GM12865 (cell line): ENCODE data around the gene PRR30.

Experiments used
- DNase-seq: peaks from one replicate; pipeline ENCODE4 v3.0.0; 2010; ENCODE audit warnings: low read depth
- H3K4me3 ChIP-seq: 2 replicates; pipeline ENCODE4 v1.5.1; 2011; ENCODE audit warnings: mild to moderate bottlenecking, low read depth, low read length, control low read depth
- CTCF ChIP-seq: IDR thresholded peaks from 2 replicates; pipeline ENCODE4 v1.5.1; 2011; ENCODE audit warnings: low read length, control low read depth, low read depth, inconsistent platforms; ENCODE audit not compliant: insufficient read depth; ENCODE audit errors: missing control alignments

PRR30 gene

GRCh38 chr2:27089111-27089954 lies 49.9 kb downstream of the PRR30 start:
- no peak for TF ChIP-seq CTCF
- no peak overlapping the region for H3K4me3 ChIP-seq
- no peak for DNase-seq

- DNase-seq, result no peak
- H3K4me3 ChIP-seq, result no peak overlapping the region
- no peak for TF ChIP-seq CTCF
These were observed 50.6 kb downstream of the PRR30 start for GRCh38 chr2:27088634-27089033.

- H3K4me3 ChIP-seq, result no peak overlapping the region
- no peak for TF ChIP-seq CTCF
- no peak for DNase-seq
These were observed 51.3 kb downstream of the PRR30 start for GRCh38 chr2:27087823-27088410.
